Colonic mucosa (tissue), 4 donors: ENCODE measurements around the gene CRTC1. TPM values are rescaled to one million over a fixed set of nuclear protein-coding genes. Genes with fewer than 3 reads are reported as not detected.

Experiments used
- DNase-seq: peaks from one replicate; pipeline ENCODE4 v3.0.0-alpha.2; 2020
- H3K27ac ChIP-seq: fragments of 200-600 bp; one replicate; pipeline ENCODE4 v1.8.0; 2021
- H3K27me3 ChIP-seq: fragments of 200-600 bp; one replicate; pipeline ENCODE4 v1.8.0; 2021
- H3K36me3 ChIP-seq: fragments of 200-600 bp; one replicate; pipeline ENCODE4 v1.8.0; 2021
- H3K4me1 ChIP-seq: fragments of 200-600 bp; one replicate; pipeline ENCODE4 v1.8.0; 2021; ENCODE audit warnings: mild to moderate bottlenecking
- H3K4me3 ChIP-seq: fragments of 200-600 bp; one replicate; pipeline ENCODE4 v1.8.0; 2021
- H3K9ac ChIP-seq, 2 donors: one replicate each; pipeline ENCODE4 v1.7.0; 2013; ENCODE audit warnings: control low read depth in 2 of 2, low read depth in 2 of 2, low read length in 2 of 2
- H3K9me3 ChIP-seq: fragments of 200-600 bp; one replicate; pipeline ENCODE4 v1.8.0; 2021
- CTCF ChIP-seq: fragments of 200-600 bp; IDR thresholded peaks from one replicate; pipeline ENCODE4 v1.8.0; 2022; ENCODE audit warnings: antibody characterized with exemption, mild to moderate bottlenecking
- intact Hi-C: fragments of 100-400 bp; cut with DNase I; formaldehyde crosslinking; loops from one replicate; pipeline ENCODE4 v1.14.1; 2022
- total RNA-seq, 2 donors: library from RNA; stranded (reverse); fragmentation: NEBNext Ultra II Directional in 1 of 2; extraction: Animal tissue kit (Norgen Biotek cat#: 25700) in 1 of 2; gene quantifications; one replicate each; pipeline ENCODE4 v1.2.1, GENCODE V29; 2021
- donor health status: healthy.
- donor health status: DM: no; HTN: no; CAD: no.
- donor health status: DM: no; HTN: no; CAD: no.

CRTC1 gene
- total RNA-seq, 2 donors from 2014 or later: 7.6 to 10.3 TPM

- no peaks in the 10 kb centered on the region for H3K9me3 ChIP-seq
- DNase-seq: no peak
- no peaks in the 10 kb centered on the region for H3K4me1 ChIP-seq
- no peak overlapping the region for H3K4me3 ChIP-seq
- no peak overlapping the region for H3K27ac ChIP-seq
- no peaks in the 10 kb centered on the region for H3K36me3 ChIP-seq
- no peak overlapping the region for H3K9ac ChIP-seq
- H3K27me3 ChIP-seq: no peaks in the 10 kb centered on the region
- intact Hi-C loops: loop anchor here (10.0 kb wide), 1 partner anchor 199 kb away; no protein-coding TSS in a partner anchor
- TF ChIP-seq CTCF: no peak
Observed at GRCh38 chr19:18663940-18664530, 19.4 kb upstream of the CRTC1 start.

GRCh38 chr19:18665771-18666202, 17.7 kb upstream of the CRTC1 start:
- Histone ChIP-seq H3K27me3 (no peaks in the 10 kb centered on the region), H3K36me3 (no peaks in the 10 kb centered on the region), H3K27ac (no peak overlapping the region), H3K9me3 (no peaks in the 10 kb centered on the region), H3K9ac (no peak overlapping the region), H3K4me3 (no peak overlapping the region), H3K4me1 (no peaks in the 10 kb centered on the region)
- no peak for DNase-seq
- intact Hi-C loops: loop anchor here (10.0 kb wide), 1 partner anchor 201 kb away; no protein-coding TSS in a partner anchor
- no peak for TF ChIP-seq CTCF

GRCh38 chr19:18666317-18666716, 17.2 kb upstream of the CRTC1 start:
- no peak overlapping the region for H3K4me3 ChIP-seq
- no peak overlapping the region for H3K27ac ChIP-seq
- H3K36me3 ChIP-seq: no peaks in the 10 kb centered on the region
- H3K4me1 ChIP-seq: no peaks in the 10 kb centered on the region
- H3K27me3 ChIP-seq: no peaks in the 10 kb centered on the region
- intact Hi-C loops: loop anchor here (10.0 kb wide), 1 partner anchor 202 kb away; no protein-coding TSS in a partner anchor
- H3K9ac ChIP-seq: no peak overlapping the region
- H3K9me3 ChIP-seq: no peaks in the 10 kb centered on the region
- DNase-seq: no peak
- no peak for TF ChIP-seq CTCF

GRCh38 chr19:18666784-18667183, 16.7 kb upstream of the CRTC1 start:
- no peak overlapping the region for H3K4me3 ChIP-seq
- H3K36me3 ChIP-seq: no peaks in the 10 kb centered on the region
- no peaks in the 10 kb centered on the region for H3K9me3 ChIP-seq
- no peaks in the 10 kb centered on the region for H3K4me1 ChIP-seq
- H3K9ac ChIP-seq: no peak overlapping the region
- no peak for TF ChIP-seq CTCF
- DNase-seq: no peak
- intact Hi-C loops: loop anchor here (10.0 kb wide), 1 partner anchor 202 kb away; no protein-coding TSS in a partner anchor
- H3K27ac ChIP-seq: no peak overlapping the region
- H3K27me3 ChIP-seq: no peaks in the 10 kb centered on the region

GRCh38 chr19:18667531-18668251, 15.8 kb upstream of the CRTC1 start:
- intact Hi-C loops: loop anchor here (10.0 kb wide), 1 partner anchor 203 kb away; no protein-coding TSS in a partner anchor

More at GRCh38 chr19:18667531-18668251, 15.8 kb upstream of the CRTC1 start:
- Histone ChIP-seq H3K27ac (no peak overlapping the region), H3K4me1 (no peaks in the 10 kb centered on the region), H3K9ac (no peak overlapping the region), H3K9me3 (no peaks in the 10 kb centered on the region), H3K36me3 (no peaks in the 10 kb centered on the region), H3K27me3 (no peaks in the 10 kb centered on the region), H3K4me3 (no peak overlapping the region)
- no peak for TF ChIP-seq CTCF
- no peak for DNase-seq
